Activated T-cell treated with anti-CD3 and anti-CD28 coated beads for 24 hours (primary cell): ENCODE data around the gene CRYBA4.

Experiments
- DNase-seq: peaks from one replicate; pipeline ENCODE4 v3.0.0-alpha.2; 2020; ENCODE audit warnings: low read depth

The CRYBA4 gene

GRCh38 chr22:26621663-26622062 is at the start of gene CRYBA4:
TSS of gene CRYBA4 (plus strand) at chr22:26621963. CDS start at chr22:26622597, 634 bp downstream.
- DNase-seq = no peak

- no peak for DNase-seq
Measured at GRCh38 chr22:26573026-26573662, 48.6 kb upstream of the CRYBA4 start.

- no peak for DNase-seq
Measured at GRCh38 chr22:26574001-26574723, 47.6 kb upstream of the CRYBA4 start.

- DNase-seq = no peak
Measured at GRCh38 chr22:26576026-26576680, 45.6 kb upstream of the CRYBA4 start.

- no peak for DNase-seq
Measured at GRCh38 chr22:26577081-26577480, 44.7 kb upstream of the CRYBA4 start.

- peak; percentile 23 for DNase-seq
Measured at GRCh38 chr22:26579331-26579886, 42.4 kb upstream of the CRYBA4 start.

GRCh38 chr22:26580240-26580962 is 41.4 kb upstream of the CRYBA4 start:
- no peak for DNase-seq

GRCh38 chr22:26581026-26581425 is 40.7 kb upstream of the CRYBA4 start:
- no peak for DNase-seq

- DNase-seq = no peak
Measured at GRCh38 chr22:26581633-26582168, 40.1 kb upstream of the CRYBA4 start.

GRCh38 chr22:26584010-26584409 is 37.8 kb upstream of the CRYBA4 start:
- DNase-seq = no peak

- no peak for DNase-seq
Measured at GRCh38 chr22:26585104-26585790, 36.5 kb upstream of the CRYBA4 start.

- DNase-seq = no peak
Measured at GRCh38 chr22:26586556-26587325, 35.0 kb upstream of the CRYBA4 start.

- DNase-seq = no peak
Measured at GRCh38 chr22:26587991-26588613, 33.7 kb upstream of the CRYBA4 start.

GRCh38 chr22:26588729-26589366 is 32.9 kb upstream of the CRYBA4 start:
- DNase-seq = no peak

GRCh38 chr22:26589367-26589844 is 32.4 kb upstream of the CRYBA4 start:
- no peak for DNase-seq

- DNase-seq = peak; percentile 72
Measured at GRCh38 chr22:26589845-26590736, 31.7 kb upstream of the CRYBA4 start, which contains the start of gene TPST2. TSS of gene TPST2 (minus strand) at chr22:26590132. CDS start at chr22:26541630, 48,502 bp downstream.

- DNase-seq = no peak
Measured at GRCh38 chr22:26592421-26592891, 29.3 kb upstream of the CRYBA4 start.

- DNase-seq = no peak
Measured at GRCh38 chr22:26593763-26594162, 28.0 kb upstream of the CRYBA4 start.
